ENCODE measurements around the gene INTS6.
A peak's percentile ranks its signal among the peaks of the same experiment; 100 is the strongest.

The INTS6 gene

DNA sequence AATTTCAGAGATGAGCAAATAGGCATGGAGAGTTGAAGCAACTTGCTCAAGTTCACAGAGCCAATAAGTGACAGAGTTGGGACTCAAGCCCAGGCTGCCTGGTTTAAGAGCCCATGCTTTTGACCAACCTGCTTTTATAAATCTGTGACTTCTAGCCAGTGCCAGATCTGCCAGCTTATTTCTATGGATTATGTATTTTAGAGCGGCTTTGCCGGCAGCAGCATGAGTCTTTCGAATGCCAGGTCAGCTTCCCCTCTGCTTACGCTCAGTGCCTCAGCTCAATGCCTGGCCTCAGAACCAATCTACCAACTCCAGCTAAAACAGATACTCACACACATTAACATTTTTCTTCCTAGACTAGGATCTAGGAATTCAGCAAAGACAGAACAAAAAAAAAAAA, 111.0 kb downstream of the INTS6 start:
- DNase-seq = no peak

DNA sequence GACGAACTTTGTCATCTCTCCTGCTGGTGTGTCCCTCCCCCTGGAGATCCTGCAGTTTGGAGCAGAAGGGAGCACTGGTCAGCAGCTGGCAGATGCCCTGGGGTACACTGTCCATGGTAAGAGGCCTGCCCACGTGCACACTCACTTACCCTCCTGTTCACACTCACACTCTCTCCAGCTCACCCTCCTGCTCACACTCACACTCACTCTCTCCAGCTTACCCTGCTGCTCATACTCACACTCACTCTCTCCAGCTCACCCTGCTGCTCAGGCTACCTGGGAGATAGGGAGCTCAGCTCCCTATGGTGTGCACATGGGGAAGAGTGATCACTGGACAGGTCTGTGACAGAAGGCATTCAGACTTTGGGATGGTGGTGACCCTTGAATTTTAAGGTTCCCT, 111.6 kb downstream of the INTS6 start:
- no peak for DNase-seq

DNA sequence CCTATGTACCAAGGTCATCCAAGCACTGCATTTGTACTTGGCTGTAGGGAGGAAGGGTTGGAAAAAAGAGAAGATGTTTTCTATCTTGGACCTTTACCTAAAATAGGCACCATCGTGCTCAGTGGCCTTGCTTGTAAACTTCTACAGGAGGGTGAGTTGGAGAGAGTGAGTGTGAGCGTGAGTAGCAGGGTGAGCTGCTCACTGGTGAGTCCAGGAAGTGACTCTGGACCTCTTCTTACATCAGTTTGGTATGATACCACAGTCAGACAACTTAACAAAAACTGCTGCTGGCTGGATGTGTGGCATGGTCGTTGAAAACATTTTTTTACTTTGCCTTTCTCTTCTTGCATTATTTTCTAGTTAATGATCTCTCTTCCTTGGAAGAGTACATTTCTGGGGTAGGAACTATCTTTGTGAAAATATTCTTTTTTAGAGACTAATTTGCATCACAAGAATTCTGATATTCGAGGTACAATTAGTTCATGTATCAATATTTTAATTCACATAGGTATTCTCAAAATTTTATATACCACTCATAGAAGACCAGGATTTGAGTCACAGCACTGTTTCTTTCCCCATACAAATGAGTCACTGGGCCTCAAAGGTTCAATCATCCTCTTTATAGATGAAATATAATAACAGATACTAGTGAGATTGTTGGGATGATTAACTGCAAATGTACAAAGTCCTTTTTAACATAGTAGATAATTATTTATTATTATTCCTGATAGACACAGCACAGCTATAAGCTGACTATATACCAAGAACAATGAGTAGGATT, 112.7 kb downstream of the INTS6 start:
- no peak for DNase-seq

DNA sequence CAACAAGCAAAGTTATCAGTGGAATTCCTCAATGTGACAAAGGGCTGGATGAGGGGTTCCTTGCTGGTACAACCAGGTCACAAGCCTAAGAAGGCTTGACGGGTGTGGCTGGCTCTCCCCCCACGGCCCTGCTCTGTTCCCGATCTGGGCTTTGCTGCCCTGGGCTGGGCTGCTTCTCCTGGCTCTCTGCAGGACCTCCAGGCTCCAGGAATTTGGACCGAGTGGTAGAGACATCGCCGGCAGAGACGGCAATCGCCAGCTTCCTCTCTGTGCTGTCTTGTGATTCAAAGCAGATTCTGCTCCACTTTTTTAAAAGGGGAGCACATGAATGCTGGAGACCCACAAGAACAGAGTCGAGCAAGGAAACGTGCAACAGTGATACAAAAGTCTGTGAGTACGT, 113.5 kb downstream of the INTS6 start, which contains the start of gene SERPINE3:
Gene SERPINE3, plus strand, starts transcription at position 338 of the 400 bp plus-strand sequence. CDS start 1,401 bp downstream, outside the sequence.
- DNase-seq = no peak

DNA sequence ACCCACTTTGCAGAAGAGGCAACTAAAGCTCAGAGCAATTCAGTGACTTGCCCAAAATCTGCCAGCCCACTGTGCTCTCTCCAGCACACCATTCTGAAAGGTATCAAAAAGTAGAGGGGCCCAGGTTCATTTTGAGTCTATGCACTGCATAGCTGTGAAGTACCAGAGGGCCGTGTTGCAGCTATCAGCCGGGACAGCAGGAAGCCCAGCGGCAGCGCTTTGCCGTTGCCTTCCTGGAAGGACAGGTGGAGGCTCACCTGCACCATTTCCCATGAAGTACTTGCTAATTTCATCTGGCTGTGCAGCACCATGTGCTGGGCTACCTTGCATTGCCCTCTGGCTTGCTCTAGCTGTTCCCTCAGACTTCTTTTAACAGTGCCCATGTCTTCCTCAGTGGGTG, 116.1 kb downstream of the INTS6 start:
- no peak for DNase-seq

DNA sequence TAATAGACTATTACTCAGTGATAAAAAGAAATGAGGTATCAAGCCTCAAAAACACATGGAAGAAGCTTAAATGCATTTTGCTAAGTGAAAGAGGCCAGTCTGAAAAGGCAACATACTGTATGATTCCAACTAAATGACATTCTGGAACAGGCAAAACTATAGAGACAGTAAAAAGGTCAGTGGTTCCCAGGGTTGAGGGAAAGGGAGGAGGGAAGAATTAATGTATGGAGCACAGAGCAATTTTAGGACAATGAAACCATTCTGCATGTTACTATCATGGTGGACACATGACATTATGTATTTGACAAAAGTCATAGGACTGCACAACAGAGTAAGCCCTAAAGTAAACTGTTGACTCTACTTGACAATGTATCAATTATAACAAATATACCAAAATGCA, 119.0 kb downstream of the INTS6 start:
- no peak for DNase-seq

DNA sequence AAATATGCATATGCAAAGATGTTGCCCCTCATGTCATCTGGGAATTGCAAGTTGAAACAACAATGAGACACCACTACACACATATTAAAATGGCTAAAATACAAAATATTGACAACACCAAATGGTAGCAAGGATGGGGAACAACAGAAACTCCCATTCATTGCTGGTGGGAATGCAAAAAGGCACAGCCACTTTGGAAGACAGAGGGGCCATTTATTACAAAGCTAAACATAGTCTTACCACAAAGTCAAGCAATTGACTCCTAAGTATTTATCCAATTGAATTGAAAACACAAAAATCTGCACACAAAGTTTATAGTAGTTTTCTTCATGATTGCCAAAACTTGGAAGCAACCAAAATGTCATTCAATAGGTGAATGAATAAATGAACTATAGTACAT, 119.4 kb downstream of the INTS6 start:
- DNase-seq = no peak

DNA sequence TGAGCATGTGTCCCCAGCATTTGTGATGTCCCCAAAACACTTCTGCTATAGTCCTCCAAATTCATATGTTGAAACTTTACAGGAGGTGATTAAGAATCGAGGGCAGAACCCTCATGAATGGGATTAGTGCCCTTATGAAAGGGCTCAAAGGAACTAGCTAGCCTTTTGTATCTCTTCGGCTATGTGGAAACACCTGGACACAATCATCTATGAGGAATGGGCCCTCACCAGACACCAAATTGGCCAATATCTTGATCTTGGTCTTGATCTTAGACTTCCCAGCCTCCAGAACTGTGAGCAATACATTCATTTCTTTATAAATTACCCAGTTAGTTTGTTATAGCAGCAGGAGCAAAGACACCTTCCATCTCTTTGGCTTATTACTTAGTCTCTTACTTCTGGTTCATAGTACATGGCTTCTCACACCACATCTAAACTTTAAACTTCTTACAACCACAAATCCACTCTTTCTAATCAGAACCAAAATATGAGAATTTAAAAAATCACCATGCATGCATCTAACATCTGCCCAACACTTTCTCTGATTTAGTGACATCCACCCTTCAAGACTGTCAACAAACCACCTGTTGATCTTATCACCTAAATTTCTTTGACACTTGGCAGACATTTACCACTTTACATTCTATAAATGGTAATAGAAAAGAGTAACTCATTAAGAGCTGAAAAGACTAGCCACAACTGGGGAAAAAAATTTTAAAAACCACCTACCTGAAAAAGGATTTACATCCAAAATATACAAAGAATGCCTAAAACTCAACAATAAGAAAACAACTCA, 120.1 kb downstream of the INTS6 start:
- DNase-seq = no peak

DNA sequence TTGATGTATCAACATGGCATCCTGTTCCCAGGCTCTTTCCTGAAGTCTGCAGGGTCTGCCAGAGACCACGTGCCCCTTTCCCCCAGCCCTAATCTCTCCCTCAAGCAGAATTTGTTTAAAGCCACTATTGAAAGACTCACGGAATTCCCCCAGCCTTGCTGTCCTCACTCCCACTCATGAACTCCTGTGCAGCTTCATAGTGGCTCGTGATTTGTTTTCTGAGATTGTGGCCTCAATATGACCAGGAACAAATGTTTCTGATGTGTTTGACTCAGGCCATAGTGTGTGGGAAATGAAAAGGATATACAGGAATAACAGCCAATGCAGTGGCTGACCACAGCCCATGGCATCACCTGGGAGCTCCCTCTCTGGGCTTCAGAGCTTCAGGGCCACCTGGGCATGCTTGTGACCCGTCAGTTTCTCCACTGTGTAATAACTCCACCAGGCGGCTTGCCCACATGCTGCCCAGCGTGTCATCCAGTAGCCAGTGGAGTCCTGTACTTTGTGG, 121.4 kb downstream of the INTS6 start:
- peak; percentile 23 for DNase-seq

DNA sequence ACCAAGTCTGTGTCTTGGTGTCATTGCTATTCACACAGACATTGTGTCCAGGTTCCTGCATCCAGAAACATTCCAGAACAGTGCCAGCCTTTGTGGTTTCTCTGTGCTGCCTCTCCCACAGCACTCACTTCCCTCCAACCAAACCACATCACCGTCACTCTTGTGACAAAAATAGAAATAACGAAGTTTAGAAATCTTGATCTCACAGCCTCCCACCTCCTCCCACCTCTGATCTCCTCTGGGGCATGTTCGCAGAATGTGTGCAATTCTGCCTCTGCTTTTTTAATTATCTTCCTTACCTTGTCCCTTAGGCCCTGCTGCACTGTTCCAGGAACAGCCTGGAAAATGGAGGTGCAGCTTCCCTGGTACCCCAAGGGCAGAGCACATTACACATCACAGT, 122.0 kb downstream of the INTS6 start:
- DNase-seq = no peak

DNA sequence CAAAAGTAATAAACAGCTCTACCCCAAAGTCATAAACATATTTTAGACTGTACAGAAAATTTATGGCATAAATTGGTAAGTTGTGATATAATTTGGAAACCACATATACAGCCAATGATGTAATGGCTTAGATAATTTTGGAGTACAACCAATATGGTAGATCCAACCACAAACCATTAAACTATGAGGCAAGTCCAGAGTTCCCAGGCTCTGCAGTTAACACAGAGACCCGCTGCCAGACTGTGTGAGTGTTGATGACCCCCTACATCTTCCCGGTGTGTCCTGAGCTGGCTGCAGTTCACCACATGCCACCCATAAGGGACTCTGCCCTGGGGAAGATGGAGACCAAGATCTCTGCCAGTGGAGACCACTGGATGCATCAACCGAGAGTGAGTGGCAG, 123.2 kb downstream of the INTS6 start:
- DNase-seq = no peak

DNA sequence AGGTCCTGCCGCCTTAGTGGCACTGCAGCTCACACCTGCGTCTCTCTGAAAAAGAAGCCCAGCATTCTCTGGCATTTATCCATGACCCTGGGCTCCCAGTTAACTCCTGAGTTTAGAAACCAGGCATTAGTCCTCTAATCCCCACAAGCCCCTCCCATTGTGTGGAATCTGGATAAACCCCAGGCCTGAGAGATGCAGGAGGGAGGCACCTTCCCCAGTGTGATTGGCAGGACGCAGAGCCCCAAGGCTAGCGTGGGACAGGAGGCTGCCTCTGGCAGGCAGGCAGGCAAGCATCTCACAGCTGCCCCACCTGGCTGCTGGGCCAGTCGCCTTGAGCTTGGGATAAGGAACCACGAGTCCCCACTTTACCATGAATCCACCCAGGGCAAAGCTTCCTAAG, 124.3 kb downstream of the INTS6 start:
- no peak for DNase-seq

DNA sequence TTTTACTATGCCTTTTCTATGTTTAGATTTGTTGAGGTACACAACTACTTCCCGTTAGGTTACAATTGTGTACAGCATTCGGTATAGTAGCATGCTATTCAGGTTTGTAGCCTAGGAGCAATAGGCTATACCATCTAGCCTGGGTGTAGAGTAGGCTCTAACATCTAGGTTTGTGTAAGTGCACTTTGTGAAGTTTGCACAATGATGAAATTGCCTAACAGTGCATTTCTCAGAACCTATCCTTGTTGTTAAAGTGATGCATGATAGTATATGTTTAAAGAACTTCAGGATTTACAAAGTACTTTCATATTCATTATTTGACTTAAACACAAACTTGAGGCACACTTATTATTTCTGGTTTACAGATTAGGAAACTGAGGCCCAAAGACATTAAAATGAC, 124.9 kb downstream of the INTS6 start:
- no peak for DNase-seq

DNA sequence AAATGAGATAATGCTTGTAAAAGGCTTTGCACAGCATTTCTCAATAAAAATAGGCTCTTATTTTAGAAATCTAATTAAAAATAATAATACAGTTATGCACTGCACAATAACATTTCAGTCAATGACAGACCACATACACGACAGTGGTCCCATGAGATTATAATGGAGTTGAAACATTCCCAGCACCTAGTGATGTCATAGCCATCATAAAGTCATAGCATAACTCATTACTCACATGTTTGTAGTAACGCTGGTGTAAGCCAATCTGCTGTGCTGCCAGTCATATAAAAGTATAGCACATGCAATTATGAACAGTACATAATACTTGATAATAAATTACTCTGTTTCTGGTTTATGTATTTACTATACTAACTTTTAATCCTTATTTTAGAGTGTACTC, 126.1 kb downstream of the INTS6 start:
- no peak for DNase-seq

DNA sequence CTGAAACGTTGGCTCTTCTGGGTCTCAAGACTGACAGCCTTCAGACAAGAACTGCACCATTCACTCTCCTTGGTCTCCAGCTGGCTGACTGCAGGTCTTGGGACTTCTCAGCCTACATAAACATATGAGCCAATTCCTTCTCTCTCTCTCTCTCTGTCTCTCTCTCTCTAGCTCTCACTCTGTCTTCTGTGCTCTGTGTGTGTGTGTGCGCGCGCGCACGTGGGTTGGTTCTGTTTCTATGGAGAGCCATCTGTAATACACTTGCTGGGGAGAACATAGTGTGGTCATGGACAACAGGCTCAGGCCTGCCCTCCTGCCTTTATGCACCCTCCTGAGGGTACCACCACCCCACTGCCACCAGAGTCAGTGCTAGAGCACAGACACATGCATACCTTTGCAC, 127.0 kb downstream of the INTS6 start:
- no peak for DNase-seq

DNA sequence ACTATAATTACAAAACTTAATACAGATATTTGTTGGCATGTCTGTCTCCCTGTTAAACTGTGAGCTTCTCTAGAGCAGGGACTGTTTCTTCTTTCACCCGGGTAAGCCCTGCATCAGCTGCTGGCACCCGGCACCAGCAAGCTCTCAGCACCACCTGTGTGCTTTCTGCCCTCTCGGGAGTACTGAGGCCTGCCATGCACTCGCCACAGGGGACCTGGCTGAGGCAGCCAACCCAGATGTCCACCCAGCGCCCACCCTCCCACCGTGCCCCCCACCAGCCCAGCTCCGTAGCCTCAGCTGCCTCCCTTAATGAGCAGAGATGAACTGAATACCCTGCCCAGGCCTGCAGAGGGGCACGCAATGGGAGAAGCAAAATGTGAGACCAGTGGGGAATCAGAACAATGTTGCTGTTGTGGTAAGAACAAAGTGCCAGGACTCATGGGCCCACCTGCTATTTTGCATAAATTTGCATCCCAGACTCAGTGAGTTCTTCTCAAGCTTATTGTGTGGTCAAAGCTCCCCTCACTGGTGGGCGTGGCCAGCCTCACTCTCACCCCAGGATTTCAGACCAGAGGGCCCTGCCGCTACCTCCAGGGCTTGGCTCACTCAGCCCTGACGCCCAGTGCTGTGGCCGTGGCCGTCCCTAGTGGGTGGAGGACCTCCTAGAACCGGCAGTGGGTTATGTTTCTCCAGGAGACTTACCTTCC, 128.0 kb downstream of the INTS6 start:
- no peak for DNase-seq

DNA sequence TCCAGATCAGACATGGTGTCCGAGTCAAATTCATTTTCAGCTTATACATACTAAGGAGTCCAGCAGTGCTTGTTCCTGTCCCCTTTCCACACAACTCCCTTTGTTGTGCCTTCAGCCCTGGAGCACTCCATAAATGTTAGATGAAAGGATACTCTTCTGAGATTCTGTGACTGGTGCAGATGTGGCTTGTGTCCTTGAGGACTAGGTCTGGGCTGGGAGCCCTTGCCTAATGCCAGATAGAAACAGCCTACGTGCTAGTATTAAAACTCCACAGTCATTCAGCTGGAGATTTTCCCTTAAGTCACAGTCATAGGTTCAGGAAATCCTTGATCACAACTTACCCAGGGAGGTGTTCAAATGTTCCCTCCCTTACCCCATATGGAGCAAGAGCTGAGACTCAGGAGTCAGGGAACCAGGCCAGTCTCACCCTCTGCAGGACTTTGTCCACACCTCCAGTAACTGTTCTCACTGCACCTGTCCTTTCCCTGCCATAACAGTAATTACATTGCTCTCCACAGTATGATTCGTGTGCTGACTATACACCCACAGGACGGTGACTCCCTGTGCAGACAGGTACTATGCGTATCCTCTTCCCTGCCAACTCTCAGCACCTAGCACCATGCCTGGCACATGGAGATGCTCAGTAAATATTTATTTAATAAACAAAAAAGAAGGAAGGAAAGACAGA, 128.9 kb downstream of the INTS6 start:
- no peak for DNase-seq

DNA sequence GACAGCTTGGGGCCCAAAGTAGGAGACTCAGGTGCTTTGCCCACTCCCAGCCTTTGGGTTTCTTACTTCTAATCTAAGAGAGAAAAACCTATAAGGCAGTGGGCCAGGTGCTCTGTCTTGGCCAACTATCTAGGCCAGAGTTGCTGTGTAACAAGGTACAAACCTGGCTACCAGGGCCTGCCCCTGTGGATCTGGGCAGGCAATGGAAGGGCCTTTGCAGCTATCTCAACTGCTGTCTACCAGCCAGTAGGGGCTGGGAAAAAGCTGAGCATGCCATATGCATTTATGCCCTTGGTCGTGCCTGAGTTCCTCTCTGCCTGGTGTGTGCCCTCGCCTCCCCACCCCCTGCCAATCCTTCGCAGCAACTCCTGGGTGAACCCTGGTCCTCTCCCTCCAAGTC, 130.0 kb downstream of the INTS6 start:
- no peak for DNase-seq

DNA sequence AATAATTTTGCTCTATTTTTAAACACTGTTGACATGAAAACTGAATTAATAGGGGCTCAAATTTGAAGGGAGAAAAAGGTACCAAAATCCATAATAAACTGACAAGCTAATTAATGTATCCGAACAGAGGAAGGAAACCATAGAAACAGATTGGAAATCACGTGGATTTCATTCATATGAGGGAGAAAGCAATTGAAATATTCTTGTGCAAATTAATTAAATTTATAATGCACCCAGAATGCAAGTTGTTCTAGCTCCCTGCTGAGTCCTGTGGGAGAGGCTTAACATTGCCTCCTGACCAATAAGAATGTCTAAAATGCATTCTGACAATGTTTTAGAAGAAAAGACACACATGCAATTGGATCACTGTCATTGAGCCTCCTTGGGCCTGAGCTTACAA, 131.0 kb downstream of the INTS6 start:
- no peak for DNase-seq

DNA sequence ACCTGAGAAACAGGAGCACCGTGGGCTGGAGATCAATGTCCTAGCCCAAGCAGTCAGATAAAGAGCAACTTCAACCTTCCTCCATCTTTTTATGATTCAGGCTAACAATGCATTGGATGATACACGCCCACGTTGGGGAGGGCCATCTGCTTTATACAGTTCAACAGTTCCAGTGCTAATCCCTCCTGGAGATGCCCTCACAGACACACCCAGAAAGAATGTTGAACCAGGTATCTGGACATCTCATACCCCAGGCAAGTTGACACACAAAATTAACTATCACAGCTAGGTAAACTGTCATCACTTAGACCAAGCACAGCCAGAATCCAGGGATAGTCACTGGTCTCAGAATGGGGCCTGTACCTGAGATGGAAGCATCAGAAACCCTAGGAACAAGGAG, 134.0 kb downstream of the INTS6 start:
- no peak for DNase-seq

DNA sequence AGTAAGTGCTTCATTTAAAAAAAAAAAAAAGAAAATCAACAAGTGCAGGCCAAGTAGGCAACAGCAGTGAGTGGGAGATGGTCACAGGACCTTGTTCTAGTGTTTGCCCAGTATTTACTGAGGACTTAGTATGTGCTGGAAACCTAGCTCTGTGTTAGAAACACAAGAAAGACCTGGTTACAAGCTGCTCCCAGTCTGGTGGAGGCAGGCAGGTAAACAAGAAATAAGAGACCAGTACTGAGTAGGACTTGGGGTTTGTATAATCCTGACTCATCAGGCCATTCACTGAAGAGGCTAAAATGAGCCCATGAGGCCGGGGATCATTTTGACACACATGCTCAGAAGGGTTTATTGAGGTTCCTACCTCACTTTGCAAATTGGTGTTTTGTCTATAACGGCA, 134.8 kb downstream of the INTS6 start:
- no peak for DNase-seq

DNA sequence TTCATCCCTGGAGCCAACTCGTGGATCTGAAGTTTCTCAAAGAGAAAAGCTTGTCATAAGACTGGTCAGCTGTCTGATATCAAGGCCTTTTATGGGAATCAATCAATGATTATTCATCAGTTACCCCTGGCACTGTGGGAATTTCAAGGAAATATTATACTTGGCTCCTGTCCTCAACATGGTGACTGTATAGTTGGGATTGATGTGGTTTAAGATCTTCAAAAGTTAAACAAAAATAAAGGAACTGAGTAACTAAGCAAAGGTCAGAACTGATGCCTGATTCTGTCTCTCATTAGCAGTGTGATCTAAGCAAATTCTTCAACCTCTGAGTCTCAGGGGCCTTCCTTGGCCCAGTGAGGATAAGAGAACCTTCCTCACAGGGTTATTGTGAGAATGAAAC, 135.6 kb downstream of the INTS6 start:
- no peak for DNase-seq

DNA sequence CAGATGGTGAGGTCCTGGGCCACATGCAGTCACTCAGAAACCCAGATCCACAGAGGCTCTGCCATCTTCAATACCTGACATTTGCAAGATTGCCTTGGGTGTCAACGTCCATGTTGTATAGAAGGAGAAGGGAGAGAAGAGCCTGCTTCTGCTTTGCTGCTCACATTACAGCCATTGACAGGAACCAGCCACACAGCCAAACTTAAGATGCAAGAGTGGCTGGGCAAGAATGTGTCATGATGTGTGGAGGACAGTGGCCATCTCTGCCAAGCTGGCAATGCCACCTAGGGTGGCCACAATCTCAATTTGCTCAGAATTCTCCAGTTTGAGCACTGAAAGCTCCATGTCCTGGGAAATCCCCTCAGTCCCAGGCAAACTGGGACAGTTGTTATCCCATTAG, 139.2 kb downstream of the INTS6 start:
- DNase-seq = no peak
